Fibroblast of gingiva (primary cell): Measurements from ENCODE around the gene RPTOR.
A peak's percentile ranks its signal among the peaks of the same experiment; 100 is the strongest.

Source experiments
- DNase-seq: peaks from one replicate; pipeline ENCODE4 v3.0.0-alpha.2; 2011; ENCODE audit warnings: low read depth

The RPTOR gene

GRCh38 chr17:80768936-80769335, 224.3 kb downstream of the RPTOR start:
- DNase-seq: no peak

- DNase-seq: no peak
Observed at GRCh38 chr17:80769516-80769915, 224.9 kb downstream of the RPTOR start.

DNA sequence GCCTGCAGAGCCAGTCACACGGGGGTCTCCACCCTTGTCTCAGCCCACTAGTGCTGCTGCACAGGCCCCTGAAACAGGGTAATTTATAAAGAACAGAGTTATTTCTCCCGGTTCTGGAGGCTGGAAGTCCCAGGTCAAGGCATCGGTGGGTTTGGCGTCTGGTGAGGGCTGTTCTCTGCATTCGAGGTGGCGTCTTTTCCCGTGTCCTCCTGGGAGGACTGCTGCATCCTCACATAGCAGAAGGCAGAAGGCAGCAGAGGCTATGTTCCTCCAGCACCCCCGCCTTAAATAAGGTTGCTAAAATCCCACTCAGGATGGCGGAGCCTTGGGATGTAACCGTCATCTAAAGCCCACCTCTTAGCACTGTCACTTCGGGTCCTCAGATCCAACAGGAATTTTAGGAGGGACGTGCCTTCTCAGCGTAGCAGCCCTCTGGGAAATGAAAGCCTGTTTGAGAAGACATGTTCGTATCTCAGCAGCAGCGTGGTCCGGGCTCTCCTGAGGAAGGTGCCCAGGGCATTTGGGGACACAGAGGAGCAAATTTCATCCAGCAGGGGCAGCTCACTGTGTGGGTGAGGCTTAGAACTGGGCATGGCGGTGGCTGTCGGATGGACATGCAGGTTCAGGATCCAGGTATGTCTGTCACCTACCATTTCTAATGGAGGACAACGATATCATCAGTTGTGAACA, 225.4 kb downstream of the RPTOR start:
- DNase-seq: no peak

DNA sequence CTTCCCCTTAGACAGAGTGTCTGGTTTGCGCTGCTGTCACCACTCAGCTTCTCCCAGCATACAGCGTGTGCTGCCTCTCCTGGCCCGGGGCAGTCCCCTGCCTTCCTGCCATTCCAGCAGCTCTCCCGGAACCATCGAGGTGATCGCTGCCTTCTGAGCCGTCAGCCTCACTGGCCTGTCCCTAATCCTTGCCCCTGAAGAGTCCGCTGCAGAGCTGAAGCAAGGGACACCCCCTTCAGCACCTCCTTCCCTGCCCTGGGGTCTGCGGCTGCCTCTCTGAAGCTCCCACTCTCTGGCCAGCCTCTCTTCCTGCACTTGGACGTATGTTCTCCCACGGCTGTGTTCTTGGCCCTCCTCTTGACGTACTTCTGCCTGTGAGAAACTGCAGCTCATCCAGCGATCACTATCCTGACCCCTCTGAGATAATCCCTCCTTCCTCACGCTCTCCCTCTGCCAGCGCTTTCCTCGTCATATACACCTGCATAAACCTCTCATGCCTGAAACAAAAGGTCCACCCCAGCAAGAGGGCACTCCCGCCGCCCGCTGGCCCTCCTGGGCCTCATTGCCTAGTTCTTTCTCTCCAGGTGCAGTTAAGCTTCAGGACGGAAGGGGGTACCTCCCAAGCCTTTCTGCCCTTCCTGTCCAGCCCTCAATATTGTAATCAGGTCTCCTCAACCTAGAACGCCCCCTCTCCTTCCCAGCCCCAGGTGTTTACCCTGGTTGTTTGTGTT, 226.4 kb downstream of the RPTOR start:
- no peak for DNase-seq

DNA sequence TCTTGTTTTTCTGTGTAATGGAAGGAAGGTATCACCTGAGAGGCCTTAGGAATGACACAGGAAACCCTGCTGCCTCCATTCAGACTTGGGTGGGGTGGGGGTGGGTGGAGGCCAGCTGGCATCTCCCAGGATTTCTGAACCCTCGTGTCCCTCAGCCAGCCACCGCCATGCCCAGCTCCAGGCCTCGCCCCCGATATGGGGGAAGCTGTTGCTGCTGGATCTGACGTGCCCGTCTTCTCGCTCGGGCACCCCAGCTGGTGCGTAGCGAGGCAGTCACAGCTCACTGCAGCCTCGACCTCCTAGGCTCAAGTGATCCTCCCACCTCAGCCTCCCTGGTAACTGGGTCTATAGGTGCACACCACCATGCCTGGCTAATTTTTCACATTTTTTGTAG, 227.0 kb downstream of the RPTOR start:
- no peak for DNase-seq

DNA sequence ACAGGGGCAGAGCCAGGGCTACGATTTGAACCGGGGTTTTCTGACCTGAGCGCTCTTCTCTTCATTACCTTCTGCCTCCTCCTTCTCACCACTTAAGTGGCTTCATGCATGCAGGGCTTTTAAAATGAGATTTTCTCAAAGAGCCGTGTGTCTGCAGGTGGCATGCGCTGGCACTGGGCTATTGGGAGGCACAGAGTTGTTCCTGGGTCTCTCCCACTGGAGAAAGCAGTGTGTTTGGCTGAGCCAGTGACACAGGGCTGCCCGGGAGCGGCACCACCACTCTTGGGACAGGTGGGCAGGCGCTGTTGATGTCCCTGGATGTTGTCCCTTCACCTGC, 228.2 kb downstream of the RPTOR start:
- no peak for DNase-seq

- peak; percentile 67 for DNase-seq
Observed at GRCh38 chr17:80773243-80773991, 228.8 kb downstream of the RPTOR start.

DNA sequence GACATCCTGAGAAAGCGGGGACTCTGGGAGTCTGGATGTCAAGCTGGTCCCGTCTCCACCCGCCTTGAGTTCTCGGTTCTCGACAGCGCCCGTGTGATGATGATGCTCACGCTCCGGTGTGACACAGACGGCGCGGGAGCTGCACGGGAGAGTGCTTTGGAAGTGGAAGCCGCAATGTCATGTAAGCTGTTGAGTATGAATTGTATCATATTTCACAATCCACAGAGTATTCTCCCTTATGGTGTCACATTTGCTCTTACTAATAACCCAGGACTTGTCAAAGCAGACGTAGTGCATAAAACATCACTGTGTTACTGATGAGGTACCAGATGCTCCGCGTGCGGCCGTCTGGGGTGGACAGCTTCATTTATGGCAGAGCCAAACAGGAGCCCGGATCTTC, 229.5 kb downstream of the RPTOR start:
- peak; percentile 31 for DNase-seq

- no peak for DNase-seq
Observed at GRCh38 chr17:80774643-80775281, 230.1 kb downstream of the RPTOR start.

DNA sequence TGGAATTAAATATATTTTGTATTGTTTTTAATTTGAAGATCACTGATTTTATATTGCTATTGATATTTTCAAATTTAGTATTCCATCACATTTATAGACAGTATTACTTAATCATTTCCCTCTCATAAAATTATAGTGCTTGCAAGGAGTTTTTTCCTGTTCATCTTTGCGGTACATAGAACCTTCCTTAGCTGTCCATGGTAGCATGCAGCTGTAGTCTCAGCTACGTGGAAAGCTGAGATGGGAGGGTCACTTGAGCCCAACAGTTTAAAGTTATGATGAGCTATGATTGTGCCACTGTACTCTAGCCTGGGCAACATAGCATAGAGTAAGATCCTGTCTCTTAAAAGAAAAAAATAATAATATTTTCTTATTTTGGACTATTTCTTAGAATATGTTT, 231.2 kb downstream of the RPTOR start:
- DNase-seq: no peak

GRCh38 chr17:80777274-80777673, 232.6 kb downstream of the RPTOR start:
- DNase-seq: no peak

DNA sequence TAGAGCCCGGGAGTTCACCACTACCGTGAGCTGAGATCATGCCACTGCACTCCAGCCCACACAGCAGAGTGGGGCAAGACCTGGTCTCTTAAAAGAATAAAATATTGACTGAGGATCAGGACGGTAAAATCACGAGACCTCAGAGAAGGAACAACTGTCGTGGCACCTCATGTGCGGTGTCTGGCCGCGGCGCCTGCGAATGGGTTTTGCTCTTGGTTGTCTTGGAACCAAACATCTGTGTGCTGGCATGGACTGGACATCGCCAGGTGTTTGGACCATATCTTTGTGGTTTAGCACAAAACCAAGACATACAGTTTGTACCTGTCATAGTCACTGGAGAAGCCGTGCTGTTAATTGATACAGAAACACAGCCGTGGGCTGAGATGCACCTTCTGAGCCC, 234.1 kb downstream of the RPTOR start:
- DNase-seq: no peak

DNA sequence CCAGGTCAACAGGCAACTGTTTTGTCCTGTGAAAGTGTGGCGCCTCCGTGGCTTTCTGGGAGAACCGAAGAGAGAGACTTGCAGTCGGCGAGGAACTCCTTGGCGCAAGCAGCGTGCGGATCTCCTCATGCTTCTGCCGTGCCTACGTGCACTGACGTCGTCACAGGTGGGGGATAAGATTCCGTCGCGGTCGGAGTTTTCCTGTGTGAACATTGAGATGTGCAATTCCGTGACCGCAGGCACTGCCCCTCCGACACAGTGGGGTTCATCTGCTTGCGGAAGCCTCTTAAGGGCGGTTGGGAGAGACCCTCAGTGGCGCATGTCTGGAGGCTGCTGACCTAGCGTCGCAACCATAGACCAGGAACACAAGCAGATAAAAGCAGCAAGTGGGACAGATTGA, 234.7 kb downstream of the RPTOR start:
- DNase-seq: no peak

DNA sequence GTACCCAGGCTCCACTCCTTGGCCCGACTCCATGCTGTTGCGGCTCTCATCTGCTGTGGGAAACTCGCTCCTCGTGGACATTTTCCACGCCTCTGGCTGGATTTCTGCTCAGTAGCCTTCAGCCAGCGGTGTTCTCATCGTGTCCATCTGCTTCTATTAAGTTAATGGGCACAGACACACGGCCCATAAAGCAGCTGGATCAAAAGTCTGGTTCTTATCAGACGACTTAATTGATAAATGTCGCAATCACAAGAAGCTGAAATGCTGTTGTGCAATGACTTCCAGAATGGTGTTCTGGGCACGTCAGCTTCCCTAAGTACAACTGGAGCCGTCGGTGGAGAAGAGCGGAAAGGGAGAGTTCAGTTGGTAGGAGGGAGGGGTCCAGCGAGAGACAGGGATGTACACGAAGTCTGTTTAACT, 235.3 kb downstream of the RPTOR start:
- peak; percentile 90 for DNase-seq

DNA sequence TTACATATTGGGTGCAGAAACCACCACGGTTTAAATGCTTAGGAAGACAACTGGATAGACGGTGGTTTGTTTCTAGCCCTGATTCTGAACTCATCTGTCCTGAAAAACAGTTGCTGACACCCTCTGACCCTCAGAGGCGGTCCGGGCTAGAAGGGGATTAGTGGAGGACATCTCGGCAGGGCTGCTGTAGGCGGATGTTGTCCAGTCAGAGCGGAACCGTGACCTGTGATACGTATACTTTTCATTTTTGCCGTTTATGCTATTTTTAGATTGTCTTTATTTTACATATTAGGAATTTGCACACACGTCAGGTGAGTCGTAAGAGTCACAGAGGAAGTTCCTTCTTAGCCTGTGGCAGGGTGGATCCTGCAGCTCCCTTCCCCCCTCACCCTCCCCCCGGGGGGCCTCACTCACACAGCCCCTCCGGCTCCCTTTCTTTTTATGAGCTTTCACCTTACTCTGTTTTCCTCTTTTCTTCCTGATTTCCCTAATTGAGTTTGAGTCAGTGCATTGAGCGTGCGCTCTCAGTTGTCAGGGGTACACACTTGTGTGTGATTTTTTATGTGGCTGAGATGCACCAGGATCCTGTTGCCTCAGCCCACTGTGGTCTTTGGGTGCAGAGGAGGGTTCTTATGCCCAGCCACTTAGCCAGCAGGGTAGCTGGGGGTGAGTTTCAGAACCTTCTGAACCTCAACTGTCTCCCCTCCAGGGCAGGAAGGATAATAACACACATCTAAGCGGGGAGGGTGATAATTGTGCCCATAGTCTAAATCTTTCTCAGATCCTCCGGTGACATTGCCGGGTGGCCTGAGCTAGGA, 236.0 kb downstream of the RPTOR start:
- no peak for DNase-seq

DNA sequence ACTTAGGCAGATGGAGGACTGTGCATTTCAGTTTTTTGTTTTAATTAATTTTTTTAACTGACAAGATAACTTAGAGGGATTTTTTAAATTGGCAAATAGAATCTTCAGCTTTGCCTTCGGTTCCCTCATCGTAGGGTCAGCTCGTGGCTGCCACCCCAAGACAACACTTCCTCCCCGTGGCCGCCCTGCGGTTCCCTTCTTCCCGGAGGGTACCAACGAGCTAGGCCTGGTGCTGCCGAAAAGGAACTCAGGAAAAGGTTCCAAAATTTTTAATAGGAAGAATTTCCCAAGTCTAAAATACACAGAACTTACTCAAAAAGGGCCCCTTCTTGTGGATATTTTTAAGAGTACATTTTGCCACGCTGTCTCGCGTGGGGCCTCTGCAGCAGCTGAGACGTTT, 236.6 kb downstream of the RPTOR start:
- DNase-seq: no peak

DNA sequence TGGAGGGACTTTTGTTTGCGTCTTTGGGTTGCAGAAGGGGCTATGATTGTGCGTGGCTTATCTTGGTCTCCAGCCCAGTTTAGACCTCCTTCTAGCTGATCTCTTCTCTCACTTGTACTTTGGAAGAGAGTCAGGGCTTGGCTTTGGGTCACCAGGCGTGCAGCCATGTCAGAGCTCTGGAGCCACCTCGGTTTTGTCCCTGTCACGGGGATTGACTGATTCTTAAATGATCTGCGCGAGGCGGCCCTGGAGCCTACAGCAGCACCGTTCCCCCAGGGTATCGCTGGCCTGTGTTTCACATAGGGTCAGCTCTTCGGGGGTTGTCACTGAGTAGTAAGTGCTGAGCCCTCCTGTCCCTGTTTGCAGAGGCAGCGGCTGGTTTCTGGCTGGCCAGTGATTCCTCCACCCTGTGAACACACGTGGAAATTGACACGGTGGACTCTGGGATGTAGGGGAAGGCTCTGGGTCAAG, 237.2 kb downstream of the RPTOR start:
- no peak for DNase-seq

DNA sequence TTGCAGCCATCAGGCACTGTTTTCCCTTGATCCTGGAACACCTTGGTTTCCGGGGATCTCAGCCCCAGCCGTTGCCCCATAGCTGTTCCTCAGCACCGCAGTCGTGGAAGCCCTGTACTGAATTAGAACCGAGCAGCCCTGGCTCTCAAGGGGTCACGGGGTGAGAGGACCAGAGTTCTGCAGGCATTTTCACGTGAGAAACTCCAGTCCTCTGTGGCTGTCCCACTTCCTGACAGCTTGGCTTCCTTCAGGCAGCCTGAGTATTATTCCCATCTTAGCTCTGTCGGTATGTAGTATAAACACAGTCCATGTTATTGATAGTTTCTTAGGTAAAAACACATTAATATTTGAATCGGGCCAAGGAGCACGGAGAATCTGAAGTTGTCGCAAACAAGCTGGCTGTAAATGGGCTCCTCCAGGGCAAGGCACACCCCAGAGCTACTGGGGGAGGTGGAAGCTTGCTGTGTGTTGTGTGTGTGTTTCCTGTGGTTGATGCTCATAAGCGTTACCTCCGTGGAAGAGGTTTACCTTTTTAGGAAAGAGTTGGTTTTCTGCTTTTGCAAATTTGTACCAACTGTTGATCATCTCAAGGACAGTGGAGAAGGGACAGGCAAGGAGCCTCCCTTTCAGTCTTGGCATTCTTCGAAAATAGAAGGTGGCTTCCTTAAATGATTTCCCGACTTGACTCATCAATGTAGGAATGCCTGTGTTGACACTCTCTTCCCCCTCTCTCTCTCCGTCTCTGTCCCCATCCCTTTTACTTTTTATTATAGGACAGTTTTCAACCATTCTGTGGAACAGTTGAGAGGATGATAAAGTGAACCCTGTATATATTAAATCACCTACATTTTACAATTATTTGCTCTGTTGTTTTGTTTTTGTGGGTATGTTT, 238.1 kb downstream of the RPTOR start:
- DNase-seq: no peak

- DNase-seq: no peak
Observed at GRCh38 chr17:80783486-80783885, 238.8 kb downstream of the RPTOR start.

GRCh38 chr17:80783971-80784370, 239.3 kb downstream of the RPTOR start:
- DNase-seq: peak; percentile 41
